ENCODE results near the gene ZNF837.
A peak's percentile ranks its signal among the peaks of the same experiment; 100 is the strongest.

Gene ZNF837

DNA sequence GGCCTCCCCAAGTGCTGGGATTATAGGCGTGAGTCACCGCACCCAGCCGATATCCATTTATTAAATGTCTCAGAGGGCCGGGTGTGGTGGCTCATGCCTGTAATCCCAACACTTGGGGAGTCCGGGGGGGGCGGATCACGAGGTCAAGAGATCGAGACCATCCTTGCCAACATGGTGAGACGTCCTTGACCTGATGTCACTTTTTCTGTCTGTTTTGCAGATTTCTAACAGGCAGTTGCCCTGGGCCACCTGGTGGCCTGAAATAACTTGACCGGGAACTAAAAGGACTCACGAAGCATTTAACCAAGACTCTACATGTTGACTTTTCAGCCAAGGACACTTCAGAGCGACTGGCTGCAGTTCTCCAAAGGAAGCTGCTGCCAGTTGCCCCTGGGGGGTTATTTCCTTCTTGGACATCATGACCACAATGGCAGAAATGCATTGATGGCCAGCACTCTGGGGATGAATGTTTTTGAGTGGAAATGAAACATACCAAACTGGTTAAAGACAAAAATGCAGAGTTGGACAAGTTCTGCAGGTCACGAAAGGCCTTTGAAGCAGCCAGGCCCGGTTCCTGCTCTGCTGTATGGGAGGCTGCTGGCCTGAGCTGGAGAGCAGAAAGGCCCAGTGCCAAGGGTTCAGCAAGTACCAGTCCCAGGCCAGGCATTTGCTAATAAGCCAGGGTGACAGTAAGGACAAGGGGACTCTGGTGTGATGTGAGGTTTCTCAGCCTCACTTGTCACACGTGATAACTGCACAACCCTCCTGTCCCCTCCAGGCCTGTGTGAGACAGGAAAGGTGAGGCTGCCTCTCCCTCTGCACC lies 8.3 kb downstream of the ZNF837 start:
- DNase-seq (ENCODE audit: low spot score): no peak

DNA sequence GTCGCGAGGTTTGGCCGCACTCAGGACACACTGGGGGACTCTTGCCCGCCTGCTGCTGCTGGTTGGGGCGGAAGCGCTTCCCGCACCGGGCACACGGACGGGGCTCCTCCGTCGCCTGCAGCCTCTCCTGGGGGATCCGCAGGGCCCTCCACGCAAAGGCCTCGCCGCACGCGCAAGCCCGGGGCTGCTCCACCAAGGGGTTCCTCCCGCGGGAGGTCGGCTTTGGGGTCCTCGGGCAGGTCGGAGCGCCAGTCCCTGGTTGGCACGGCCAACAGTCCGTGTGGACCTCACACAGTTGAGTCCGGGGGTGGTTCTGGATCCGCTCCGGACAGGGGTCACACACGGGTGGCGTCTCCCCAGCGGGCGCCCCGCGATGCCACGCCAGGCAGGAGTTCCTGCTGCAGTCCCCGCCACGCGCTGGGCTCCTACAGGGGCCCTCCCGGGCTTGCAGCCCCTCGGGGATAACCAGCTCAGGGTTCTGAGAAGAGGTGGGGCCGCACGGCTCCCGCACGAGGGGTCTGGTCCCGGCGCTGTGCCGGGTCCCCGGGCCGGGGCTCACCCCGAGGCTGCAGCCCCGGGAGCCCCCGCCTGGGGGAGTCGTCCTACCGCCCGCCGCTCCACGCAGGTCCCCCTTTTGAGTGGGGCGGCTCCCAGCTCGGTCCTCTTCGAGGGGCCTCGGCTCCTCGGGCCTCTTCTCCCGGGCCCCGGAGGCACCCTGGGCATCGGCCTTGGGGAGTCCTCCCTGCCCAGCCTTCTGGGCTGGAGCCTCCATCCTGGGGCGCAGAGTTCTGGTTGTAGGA lies 12.1 kb downstream of the ZNF837 start:
- DNase-seq (ENCODE audit: low spot score): no peak

DNA sequence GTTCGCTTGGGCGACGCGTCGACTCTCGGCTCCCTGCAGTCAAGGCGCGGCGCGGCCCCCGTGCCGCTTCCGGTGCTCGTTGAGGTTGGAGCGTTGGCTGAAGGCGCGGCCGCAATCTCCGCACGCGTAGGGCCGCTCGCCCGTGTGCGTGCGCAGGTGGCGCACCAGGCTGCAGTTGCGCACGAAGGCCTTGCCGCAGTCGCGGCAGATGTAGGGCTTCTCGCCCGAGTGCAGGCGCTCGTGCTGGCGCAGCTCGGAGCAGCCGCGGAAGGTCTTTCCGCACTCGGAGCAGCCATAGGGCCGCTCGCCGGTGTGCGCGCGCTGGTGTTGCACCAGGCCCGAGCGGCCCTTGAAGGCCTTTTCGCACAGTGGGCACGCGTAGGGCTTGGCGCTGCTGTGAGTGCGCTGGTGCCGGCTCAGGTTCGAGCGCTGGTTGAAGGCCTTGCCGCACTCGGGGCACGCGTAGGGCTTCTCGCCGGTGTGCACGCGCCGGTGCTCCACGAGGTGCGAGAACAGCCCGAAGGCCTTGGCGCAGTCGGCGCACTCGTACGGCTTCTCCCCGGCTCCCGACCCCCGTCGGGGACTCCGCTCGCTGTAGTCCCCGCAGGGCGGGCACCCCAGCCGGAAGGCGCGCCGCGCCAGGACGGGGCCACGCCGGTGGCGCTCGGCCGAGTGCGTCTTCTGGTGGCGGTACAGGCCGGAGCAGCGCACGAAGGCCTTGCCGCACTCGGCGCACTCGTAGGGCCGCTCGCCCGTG lies 13.0 kb downstream of the ZNF837 start:
- DNase-seq (ENCODE audit: low spot score): no peak

DNA sequence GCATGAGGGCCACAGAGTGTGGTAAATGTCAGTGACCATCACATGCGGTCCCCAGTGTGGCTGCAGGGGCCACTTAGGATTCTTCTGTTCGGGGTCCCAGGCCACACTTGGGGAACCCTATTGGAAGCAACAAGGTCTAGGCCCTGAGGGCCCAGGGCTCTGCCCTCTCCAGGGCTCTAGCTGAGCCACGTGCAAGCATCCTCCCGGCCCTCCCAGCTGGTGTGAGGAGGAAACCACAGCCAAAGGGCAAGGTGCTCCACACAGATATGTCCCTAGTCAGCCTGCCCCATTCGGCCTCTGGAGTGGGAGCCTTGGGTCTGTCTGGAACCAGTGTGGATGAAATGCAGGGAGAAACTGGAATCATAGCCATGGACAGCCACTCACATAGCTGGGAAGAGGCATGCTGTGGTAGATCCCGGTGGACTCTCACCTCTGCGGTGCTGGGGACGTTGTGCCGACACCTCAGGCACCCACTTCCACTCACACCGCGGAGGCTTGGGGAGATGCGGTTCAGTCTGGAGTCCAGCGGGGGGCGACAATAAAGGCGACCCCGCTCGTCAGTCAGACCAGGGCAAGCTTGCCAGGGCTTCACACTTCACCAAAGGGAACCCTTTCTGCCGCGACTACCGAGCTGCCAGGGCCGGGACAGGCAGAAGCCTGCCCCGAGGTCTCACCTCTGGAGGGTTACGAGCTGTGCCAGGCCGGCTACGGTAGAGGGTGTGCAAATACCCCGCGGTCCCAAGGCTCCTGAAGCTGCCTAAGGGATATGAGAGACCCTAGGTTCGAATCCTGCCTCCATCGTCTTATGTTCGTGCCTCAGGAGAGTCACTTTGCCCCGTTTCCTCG lies 14.0 kb downstream of the ZNF837 start:
- no peak for DNase-seq (ENCODE audit: low spot score)

DNA sequence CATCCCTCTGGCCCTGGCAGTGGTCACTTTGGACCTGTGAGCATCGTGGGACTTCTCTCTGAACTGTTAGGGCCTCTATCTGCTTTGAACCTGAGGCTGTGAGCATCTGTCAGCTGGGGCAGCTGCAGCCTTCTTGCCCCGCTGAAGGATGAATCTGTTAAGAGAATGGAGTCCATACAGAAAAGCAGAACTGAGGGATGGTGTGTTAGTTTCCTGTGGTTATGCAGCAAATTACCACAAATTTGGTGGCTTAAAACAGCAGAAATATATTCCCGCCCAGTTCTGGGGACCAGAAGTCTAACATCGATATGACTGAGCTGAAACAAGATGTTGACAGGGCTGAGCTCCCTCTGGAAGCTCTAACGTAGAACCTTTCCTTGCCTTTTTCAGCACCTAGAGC lies 16.7 kb downstream of the ZNF837 start:
- no peak for DNase-seq (ENCODE audit: low spot score)

DNA sequence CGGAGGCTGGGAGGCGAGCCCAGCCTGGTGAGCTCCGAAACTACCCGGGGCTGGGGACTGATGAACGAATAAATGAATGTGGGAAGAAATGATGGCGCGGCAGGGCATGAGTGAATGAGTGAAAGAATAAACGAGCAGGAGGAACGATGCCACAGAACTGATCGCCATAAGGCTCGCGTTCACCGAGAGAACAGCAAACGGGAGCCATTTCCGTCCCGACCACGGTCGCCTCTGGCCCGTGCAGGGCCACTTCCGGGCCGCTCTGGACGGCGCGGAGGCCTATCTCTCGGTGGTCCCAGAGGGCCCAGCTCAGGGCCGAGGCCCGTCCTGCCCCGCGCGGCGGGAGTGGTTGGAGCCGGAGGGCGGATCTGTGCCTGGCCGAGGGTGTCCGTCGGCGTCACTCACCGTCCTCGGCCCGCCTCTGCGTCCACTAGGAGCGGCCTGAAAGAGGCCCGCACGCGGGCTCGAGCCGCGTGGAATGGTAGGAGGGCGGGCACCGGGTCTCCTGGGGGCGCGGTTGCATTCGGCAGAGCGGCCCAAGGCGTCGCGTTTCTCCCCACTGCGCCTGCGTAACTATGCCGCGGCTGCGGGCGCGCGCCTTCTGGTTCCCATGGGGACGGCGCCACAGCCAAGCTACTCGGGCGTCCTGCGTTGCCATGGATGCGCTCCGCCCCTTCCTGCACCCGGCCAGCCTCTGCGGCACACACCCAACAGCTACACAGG lies 18.4 kb downstream of the ZNF837 start, which contains the start of gene ZNF497:
Gene ZNF497 (minus strand): TSS at position 480 of the 723 bp plus-strand sequence. CDS start 5,116 bp downstream, outside the sequence.
- DNase-seq (ENCODE audit: low spot score): peak; percentile 95

DNA sequence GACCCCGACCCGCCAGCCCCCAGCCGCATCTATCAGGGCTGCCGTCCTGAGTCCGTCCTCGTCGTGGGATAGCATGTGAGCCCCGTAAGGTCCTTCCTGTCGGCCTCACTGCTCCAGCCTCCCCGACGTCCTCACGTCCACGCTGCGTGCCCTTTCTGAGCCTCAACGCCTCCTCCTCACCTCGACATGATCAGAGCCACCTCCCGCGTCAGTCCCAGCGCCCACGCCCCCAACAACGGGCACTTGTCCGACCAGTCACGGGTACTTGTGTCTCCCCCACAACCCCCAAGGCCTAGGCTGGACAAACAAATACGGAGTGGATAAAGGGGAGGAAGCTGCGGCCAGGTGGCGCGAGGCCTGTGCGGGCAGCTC lies 18.9 kb downstream of the ZNF837 start:
- DNase-seq (ENCODE audit: low spot score): peak; percentile 67

DNA sequence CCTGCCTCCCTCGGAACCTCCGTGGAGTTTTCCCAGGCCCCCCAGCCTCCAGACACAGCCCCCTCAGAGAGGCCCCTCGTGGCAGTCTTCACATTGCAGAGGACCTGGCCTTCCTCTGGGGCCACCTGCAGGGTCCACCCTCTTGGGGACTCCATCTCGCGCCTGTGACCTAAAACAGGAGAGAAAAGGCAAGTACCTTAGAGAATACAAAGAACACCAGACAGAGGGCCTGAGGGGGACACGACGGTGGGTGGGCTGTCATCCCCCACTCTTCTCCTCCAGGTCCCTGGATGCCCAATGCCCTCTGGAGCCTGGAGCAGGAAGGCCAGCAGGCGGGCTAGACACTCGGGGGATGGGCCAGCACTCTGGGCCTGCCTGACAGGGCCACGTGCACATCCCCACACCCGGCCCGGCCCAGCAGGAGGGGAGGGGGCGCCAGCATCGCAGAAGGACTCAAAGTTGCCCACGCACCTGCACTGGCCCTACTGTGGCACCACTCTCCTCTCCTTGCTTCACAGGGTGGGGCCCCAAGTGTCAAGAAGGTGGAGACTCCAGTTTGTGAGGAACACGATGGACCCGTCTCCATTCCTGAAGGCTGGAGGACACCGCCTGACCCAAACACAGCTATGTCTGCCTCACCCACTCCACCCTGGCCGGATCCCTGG lies 23.2 kb downstream of the ZNF837 start:
- DNase-seq (ENCODE audit: low spot score): no peak

DNA sequence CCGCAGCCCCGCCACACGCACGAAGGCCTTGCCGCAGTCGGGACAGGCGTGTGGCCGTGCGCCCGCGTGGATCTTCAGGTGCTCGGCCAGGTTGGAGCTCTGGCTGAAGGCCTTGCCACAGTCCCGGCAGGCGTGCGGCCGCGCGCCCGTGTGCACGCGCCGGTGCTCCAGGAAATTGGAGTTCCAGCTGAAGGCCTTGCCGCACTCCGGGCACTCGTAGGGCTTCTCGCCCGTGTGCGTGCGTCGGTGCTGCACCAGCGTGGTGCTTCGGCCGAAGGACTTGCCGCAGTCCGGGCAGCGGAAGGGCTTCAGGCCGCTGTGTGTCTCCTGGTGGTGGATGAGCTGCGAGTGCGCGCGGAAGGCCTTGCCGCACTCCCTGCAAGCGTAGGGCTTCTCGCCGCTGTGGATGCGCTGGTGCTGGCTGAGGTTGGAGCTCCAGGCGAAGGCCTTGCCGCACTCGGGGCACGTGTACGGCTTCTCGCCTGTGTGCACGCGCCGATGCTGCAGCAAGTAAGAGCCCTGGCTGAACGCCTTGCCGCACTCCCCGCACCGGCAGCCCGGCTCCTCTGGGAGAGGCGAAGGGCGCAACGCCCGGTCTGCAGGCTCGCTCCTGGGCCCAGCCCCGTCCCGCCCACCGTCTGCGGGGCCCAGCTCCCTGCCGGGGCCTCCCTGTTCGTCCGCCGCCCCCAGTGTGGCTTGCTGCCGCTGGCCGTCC lies 23.9 kb downstream of the ZNF837 start:
- DNase-seq (ENCODE audit: low spot score): no peak

DNA sequence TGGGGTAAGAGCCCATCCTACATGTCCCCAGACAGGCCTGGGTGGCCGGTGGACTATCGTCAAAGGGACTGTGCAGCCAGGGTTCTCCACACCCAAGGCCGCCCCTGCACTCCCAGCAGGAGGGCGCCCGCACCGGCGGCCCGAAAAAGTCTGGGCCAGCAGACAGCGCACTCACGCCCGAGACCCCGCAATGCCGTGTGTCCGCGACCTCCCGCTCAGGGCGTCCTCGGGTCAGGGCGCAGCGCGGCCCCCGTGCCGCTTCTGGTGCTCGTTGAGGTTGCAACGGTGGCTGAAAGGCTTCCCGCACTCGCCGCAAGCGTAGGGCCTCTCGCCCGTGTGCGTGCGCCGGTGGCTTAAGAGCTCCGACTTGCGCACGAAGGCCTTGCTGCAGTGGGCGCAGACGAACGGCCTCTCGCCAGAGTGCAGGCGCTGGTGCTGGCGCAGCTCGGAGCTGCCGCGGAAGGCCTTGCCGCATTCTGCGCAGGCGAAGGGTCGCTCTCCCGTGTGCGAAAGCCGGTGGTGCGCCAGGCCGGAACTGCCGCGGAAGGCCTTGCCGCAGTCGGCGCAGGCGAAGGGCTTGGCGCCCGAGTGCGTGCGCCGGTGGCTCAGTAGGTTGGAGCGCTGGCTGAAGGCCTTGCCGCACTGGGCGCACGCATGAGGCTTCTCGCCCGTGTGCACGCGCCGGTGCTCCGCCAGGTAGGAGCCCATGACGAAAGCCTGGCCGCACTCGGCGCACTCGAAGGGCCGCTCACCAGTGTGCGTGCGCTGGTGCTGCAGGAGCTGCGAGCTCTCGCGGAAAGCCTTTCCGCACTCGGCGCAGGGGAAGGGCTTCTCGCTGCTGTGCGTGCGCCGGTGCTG lies 24.7 kb downstream of the ZNF837 start:
- DNase-seq (ENCODE audit: low spot score): no peak

DNA sequence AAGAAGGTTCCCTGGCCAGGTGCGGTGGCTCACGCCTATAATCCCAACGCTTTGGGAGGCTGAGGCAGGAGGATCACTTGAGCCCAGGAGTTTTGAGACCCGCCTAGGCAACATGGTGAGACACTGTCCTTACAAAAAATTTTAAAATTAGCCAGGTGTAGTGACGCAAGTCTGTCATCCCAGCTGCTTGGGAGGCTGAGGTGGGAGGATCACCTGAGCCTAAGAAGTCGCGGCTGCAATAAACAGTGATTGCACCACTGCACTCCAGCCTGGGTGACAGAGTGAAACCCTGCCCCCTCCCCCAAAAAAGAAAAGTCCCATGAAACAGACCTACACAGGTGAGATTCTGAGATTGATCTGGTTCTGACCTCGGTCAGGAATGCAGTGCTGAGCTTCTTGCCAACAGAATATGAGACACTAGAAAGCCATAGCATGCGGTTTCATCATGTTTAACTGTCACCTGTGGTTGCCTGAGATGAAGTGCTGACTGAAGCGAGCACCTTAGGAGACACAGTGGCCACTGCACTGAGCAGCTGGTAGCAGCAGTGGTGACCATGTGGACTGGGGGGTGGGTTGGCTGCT lies 25.5 kb downstream of the ZNF837 start:
- no peak for DNase-seq (ENCODE audit: low spot score)

DNA sequence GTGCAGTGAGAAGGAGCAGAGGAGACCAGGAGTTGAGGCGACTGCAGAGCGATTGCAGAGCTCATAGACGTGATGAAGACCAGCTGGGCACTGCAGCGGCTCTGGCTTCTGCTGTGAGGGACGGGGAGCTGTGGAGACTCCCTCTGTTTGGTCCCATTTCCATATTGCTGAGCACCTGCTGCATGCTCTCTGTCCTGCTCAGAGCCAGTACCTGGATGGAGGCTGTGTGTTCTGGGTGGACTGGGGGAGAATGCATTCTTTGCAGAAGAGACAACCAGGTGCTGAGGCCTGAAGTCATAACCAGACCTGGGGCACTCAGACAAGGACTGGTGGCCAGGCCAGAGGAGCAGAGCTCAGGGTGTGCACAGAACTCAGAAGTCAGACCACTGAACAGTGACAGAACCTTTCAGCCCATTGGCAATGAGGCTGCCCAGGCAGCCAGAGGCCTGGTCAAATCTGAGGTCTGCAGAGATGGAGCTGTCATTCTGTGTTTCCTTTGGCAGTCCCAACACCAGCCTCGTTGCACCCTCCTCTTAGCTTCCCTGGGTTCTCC lies 26.3 kb downstream of the ZNF837 start:
- DNase-seq (ENCODE audit: low spot score): no peak

DNA sequence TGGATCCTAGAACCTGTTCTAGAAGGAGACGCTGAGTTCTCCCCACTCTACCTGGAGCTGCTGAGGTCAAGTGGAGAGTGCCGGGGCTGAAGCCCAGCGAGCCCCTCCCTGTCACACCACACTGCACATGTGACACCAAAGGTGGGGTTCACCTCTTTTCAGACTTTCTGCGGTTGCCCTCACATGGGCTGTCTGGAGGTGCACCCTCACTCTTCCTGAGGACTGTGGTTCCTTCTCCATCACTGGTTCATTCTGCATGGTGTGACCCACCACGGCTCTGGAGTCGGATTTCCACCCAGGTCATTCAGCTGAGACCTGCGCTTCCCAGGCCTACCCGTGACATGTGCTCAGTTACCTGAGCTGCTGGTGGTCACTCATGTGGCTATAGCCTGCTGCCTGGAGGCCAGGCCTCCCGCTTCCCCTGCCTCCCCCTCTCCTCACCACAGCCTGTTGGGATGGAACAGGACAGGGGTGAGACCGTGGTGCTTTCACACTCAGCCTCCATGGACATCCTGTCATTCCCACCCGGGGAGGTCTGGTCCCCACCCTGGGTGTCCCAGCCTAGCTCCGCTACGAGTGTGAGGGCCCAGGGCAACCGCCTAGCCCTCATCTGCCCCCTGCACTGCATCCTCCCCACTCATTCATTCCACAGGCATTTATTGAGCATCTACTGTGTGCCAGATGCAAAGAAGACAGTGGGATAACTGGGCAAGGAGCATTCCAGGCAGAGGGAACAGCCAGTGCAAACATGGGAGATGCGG lies 26.9 kb downstream of the ZNF837 start:
- DNase-seq (ENCODE audit: low spot score): no peak

DNA sequence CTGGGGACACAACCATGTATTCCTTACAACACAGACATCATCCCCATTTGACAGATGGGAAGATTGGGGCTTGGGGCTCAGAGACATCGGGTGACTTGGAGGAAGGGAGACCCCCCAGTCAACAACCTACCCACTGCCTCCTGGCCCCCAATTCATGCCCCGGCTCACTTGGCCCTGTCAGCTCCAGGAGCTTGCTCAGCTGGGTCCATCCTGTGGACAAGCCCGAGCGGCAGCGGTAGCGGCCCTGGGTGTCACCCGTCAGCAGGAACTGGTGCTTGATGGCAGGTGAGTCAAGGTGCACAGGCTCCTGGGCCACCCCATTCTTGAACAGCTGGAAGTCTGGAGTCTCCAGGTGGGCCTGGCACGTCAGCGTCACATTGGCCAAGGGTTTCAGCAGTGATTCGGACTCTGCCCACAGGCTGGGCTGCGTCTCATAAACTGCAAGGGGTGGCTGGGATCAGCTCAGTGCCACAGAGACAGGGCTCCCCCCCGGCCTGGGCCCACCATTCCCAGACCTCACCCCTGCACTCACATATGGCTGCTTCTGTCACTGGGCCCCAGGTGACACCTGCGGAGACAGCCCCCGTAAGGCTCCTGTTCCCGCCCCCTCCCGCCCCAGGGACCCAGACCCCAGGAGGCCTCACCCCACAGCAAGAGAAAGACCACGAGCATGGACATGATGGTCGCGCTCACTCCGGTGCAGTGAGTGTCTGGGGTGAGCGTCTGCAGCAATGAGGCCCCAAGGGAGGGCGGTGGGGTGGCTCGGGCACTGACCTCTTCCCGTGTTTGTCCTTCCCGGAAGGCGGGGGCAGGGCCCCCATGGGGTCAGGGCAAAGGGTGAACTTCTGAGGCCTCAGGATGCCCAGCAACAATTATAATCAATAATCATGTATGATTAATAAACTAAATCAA lies 27.8 kb downstream of the ZNF837 start, which contains the start of gene A1BG:
Gene A1BG (minus strand): TSS at position 733 of the 912 bp plus-strand sequence. CDS start 55 bp downstream, at position 678.
- DNase-seq (ENCODE audit: low spot score): no peak

DNA sequence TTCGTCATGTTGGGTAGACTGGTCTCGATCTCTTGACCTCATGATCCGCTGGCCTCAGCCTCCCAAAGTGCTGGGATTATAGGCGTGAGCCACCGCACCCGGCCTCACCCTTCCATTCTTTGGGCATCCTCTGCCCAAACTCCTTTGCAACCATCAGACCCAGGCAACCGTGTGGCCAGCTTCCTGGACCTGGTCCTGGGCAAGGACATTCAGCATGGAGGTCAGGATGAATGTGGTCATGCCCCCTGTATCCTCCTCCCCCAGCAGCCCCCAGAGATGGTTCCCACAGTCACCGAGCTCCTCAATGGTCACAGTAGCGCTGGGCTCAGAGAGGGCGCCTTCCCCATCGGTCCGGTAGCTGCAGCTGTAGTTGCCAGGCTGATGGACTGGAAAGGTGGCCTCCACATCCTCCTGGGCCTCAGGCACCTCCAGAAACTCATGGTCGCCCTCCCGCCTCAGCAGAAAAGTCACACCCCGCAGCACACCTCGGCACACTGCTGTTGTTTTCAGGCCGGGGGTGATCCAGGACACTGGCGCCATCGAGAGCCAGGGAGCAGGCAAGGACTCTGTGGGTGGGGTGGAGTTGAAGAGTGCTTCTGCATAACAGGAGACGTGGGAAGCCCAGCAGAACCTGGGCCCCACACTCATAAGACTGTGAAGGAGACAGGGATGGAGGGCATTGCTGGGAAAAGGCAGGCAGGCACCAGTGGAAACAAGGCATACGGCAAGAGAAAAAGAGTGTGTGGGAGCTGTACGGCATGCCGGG lies 28.7 kb downstream of the ZNF837 start:
- DNase-seq (ENCODE audit: low spot score): no peak

All from SW480 (cell line).